Neuronal stem cell (in vitro differentiated cells): ENCODE measurements around the gene ITM2B.

Experiments
- DNase-seq: peaks from one replicate; pipeline ENCODE4 v3.0.0-alpha.2; 2013; ENCODE audit warnings: low spot score
- H2AFZ ChIP-seq: one replicate; pipeline ENCODE4 v1.6.1; 2013; ENCODE audit warnings: mild to moderate bottlenecking, low read length, inconsistent platforms
- H2AK5ac ChIP-seq: 2 replicates; pipeline ENCODE4 v1.6.1; 2013; ENCODE audit warnings: low read depth, mild to moderate bottlenecking, inconsistent platforms, low read length, moderate library complexity, mixed read lengths
- H2BK120ac ChIP-seq: 2 replicates; pipeline ENCODE4 v1.6.1; 2013; ENCODE audit warnings: low read depth, mild to moderate bottlenecking, inconsistent platforms, low read length, moderate library complexity, mixed read lengths
- H2BK12ac ChIP-seq: one replicate; pipeline ENCODE4 v1.6.1; 2013; ENCODE audit warnings: low read length, inconsistent platforms
- H2BK15ac ChIP-seq: 2 replicates; pipeline ENCODE4 v1.6.1; 2013; ENCODE audit warnings: mild to moderate bottlenecking, low read length, inconsistent platforms, mixed read lengths
- H2BK5ac ChIP-seq: one replicate; pipeline ENCODE4 v1.6.1; 2013; ENCODE audit warnings: inconsistent platforms, mild to moderate bottlenecking, low read length, moderate library complexity
- H3K14ac ChIP-seq: one replicate; pipeline ENCODE4 v1.6.1; 2013; ENCODE audit warnings: low read length, inconsistent platforms
- H3K18ac ChIP-seq: 2 replicates; pipeline ENCODE4 v1.6.1; 2013; ENCODE audit warnings: low read length, inconsistent platforms
- H3K23ac ChIP-seq: 2 replicates; pipeline ENCODE4 v1.6.1; 2013; ENCODE audit warnings: low read depth, mild to moderate bottlenecking, mixed read lengths, low read length, inconsistent platforms; ENCODE audit not compliant: poor library complexity
- H3K27ac ChIP-seq: replicated peaks from 3 replicates; pipeline ENCODE4 v1.5.1; 2013; ENCODE audit warnings: low read length, inconsistent platforms
- H3K27me3 ChIP-seq, 3 experiments: 2 replicates each; pipeline ENCODE4 v1.6.1; 2013; ENCODE audit warnings: low read length in 3 of 3, mild to moderate bottlenecking in 2 of 3, inconsistent platforms in 1 of 3, low read depth in 1 of 3, mixed read lengths in 1 of 3, moderate library complexity in 1 of 3; ENCODE audit not compliant: control insufficient read depth in 3 of 3, insufficient read depth in 3 of 3
- H3K36me3 ChIP-seq, 2 donors: replicated peaks in 1 of 2; 2 replicates each; pipeline ENCODE4 v1.6.1; 2013; ENCODE audit warnings: low read length in 2 of 2; ENCODE audit not compliant: control insufficient read depth in 2 of 2, insufficient read depth in 2 of 2
- H3K4ac ChIP-seq: 2 replicates; pipeline ENCODE4 v1.6.1; 2013; ENCODE audit warnings: inconsistent platforms, mild to moderate bottlenecking, low read length, moderate library complexity
- H3K4me1 ChIP-seq, 2 donors: 1 replicate in 1 of 2; 2 replicates in 1 of 2; pipeline ENCODE4 v1.6.1; 2013; ENCODE audit warnings: low read length in 2 of 2, low read depth in 1 of 2; ENCODE audit not compliant: control insufficient read depth in 2 of 2, insufficient read depth in 1 of 2
- H3K4me2 ChIP-seq: one replicate; pipeline ENCODE4 v1.6.1; 2013; ENCODE audit warnings: mild to moderate bottlenecking, low read length, inconsistent platforms; ENCODE audit not compliant: insufficient read depth, poor library complexity, severe bottlenecking
- H3K4me3 ChIP-seq, 2 donors: 2 replicates each; pipeline ENCODE4 v1.5.1; 2013; ENCODE audit warnings: low read length in 2 of 2, mild to moderate bottlenecking in 2 of 2, inconsistent platforms in 1 of 2, moderate library complexity in 1 of 2
- H3K79me1 ChIP-seq: one replicate; pipeline ENCODE4 v1.6.1; 2013; ENCODE audit warnings: low read depth, mild to moderate bottlenecking, inconsistent platforms, low read length, moderate library complexity
- H3K9ac ChIP-seq: one replicate; pipeline ENCODE4 v1.6.1; 2013; ENCODE audit warnings: mild to moderate bottlenecking, low read depth, low read length, inconsistent platforms; ENCODE audit not compliant: poor library complexity
- H3K9me3 ChIP-seq, 2 donors: replicated peaks in 1 of 2; 2 replicates each; pipeline versions ENCODE3 to v1.6.1; 2013; ENCODE audit warnings: low read length in 2 of 2, mild to moderate bottlenecking in 2 of 2, inconsistent platforms in 1 of 2, low read depth in 1 of 2, mixed read lengths in 1 of 2, moderate library complexity in 1 of 2; ENCODE audit not compliant: control insufficient read depth in 2 of 2, insufficient read depth in 1 of 2
- H4K8ac ChIP-seq: one replicate; pipeline ENCODE4 v1.6.1; 2013; ENCODE audit warnings: low read depth, mild to moderate bottlenecking, inconsistent platforms, low read length, moderate library complexity
- H4K91ac ChIP-seq: one replicate; pipeline ENCODE4 v1.6.1; 2013; ENCODE audit warnings: low read length, low read depth, mild to moderate bottlenecking, inconsistent platforms; ENCODE audit not compliant: poor library complexity
- WGBS, 2 donors: extraction: QIAGEN DNeasy Blood & Tissue Kit; methylation state at CpG; one replicate each; pipeline ENCODE4 v1.1.7; 2013; ENCODE audit warnings: missing lambda C conversion rate in 2 of 2, mixed read lengths in 1 of 2; ENCODE audit not compliant: insufficient read length in 2 of 2, insufficient replicate concordance in 1 of 2; ENCODE audit errors: extremely low coverage in 2 of 2; 5-methylcytosine and 5-hydroxymethylcytosine counted together

Gene ITM2B

GRCh38 chr13:48232420-48233045, 473 bp upstream of the ITM2B start:
- H3K27ac ChIP-seq, result no peak overlapping the region
- H2AK5ac ChIP-seq, result no peak overlapping the region
- no peak overlapping the region for H3K14ac ChIP-seq
- no peaks in the 10 kb centered on the region for H3K9me3 ChIP-seq
- H3K4me2 ChIP-seq, result peak overlapping the region; percentile 69
- no peak overlapping the region for H3K4ac ChIP-seq
- DNase-seq, result no peak
- peaks cover 4 to 28% of the 10 kb centered on the region in 2 donors for H3K4me1 ChIP-seq
- WGBS, 2 donors, result no CpG with 5 or more reads among the region's 23 CpGs
- H2BK120ac ChIP-seq, result no peak overlapping the region
- no peak overlapping the region for H2BK5ac ChIP-seq
- H4K8ac ChIP-seq, result no peak overlapping the region
- H3K23ac ChIP-seq, result no peak overlapping the region
- no peaks in the 10 kb centered on the region for H3K27me3 ChIP-seq
- H3K79me1 ChIP-seq, result no peaks in the 10 kb centered on the region
- no peaks in the 10 kb centered on the region for H3K36me3 ChIP-seq
- H3K18ac ChIP-seq, result no peak overlapping the region
- peak overlapping the region; percentile 80 to 95 for H3K4me3 ChIP-seq
- no peak overlapping the region for H2BK12ac ChIP-seq
- H2BK15ac ChIP-seq, result no peak overlapping the region
- H4K91ac ChIP-seq, result no peak overlapping the region
- H3K9ac ChIP-seq, result no peak overlapping the region
- peak overlapping the region; percentile 96 for H2AFZ ChIP-seq

DNA sequence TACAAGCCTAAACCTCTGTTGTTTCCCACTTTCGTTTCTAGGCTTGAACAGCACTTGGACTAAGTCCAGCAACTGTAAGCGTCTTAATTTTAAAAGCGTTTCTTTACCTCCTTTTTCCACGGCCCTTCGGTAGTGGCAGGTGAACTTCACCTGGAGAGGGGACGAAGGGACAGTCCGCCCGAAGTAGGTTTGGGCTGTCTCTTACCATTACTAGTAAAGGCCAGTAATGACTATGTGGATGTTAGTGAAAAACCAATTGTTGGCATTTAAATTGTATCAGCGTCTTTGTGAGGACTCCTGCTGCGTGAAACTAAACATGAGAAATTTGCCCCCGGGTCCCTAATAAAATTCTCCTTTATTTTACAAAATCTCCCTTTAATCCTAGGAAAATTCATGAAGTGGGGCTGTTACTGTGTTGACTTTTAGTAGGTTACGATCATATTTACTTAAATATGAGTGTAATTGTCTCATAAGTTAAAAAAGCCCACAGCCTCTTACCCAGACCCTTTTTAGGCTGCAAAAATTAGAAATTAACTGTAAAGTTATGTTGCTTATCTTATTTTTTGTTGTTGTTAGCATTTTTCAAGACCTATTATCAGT, 983 bp downstream of the ITM2B start:
- H3K4me2 ChIP-seq, result peak overlapping the region; percentile 54
- peak overlapping the region; percentile 96 for H2AFZ ChIP-seq
- WGBS, 2 donors, result no CpG with 5 or more reads among the region's 12 CpGs
- no peak overlapping the region for H2BK5ac ChIP-seq
- no peak overlapping the region for H3K14ac ChIP-seq
- H4K91ac ChIP-seq, result no peak overlapping the region
- H2BK15ac ChIP-seq, result no peak overlapping the region
- H3K4ac ChIP-seq, result no peak overlapping the region
- H3K23ac ChIP-seq, result no peak overlapping the region
- H3K9me3 ChIP-seq, result no peaks in the 10 kb centered on the region
- no peak overlapping the region for H2AK5ac ChIP-seq
- no peak overlapping the region for H4K8ac ChIP-seq
- DNase-seq, result no peak
- no peaks in the 10 kb centered on the region for H3K79me1 ChIP-seq
- no peak overlapping the region for H3K27ac ChIP-seq
- no peaks in the 10 kb centered on the region for H3K27me3 ChIP-seq
- H2BK120ac ChIP-seq, result no peak overlapping the region
- peaks cover 0 to 2% of the 10 kb centered on the region in 2 donors for H3K36me3 ChIP-seq
- H2BK12ac ChIP-seq, result no peak overlapping the region
- no peak overlapping the region for H3K9ac ChIP-seq
- peaks cover 4 to 30% of the 10 kb centered on the region in 2 donors for H3K4me1 ChIP-seq
- peak overlapping the region; percentile 95 to 98 for H3K4me3 ChIP-seq
- no peak overlapping the region for H3K18ac ChIP-seq

- no peak overlapping the region for H3K18ac ChIP-seq
- H3K4me3 ChIP-seq, result peak overlapping the region in 1 of 2 donors; percentile 95
- no CpG with 5 or more reads among the region's 7 CpGs for WGBS, 2 donors
- peaks cover 4 to 30% of the 10 kb centered on the region in 2 donors for H3K4me1 ChIP-seq
- no peak overlapping the region for H3K4ac ChIP-seq
- H3K4me2 ChIP-seq, result no peak overlapping the region
- H3K9ac ChIP-seq, result no peak overlapping the region
- no peak overlapping the region for H2AK5ac ChIP-seq
- H2AFZ ChIP-seq, result no peak overlapping the region
- H3K27ac ChIP-seq, result no peak overlapping the region
- H3K23ac ChIP-seq, result no peak overlapping the region
- no peak overlapping the region for H2BK5ac ChIP-seq
- no peaks in the 10 kb centered on the region for H3K79me1 ChIP-seq
- no peak overlapping the region for H4K8ac ChIP-seq
- H3K27me3 ChIP-seq, result no peaks in the 10 kb centered on the region
- no peak overlapping the region for H2BK12ac ChIP-seq
- no peaks in the 10 kb centered on the region for H3K9me3 ChIP-seq
- H3K14ac ChIP-seq, result no peak overlapping the region
- H4K91ac ChIP-seq, result no peak overlapping the region
- H3K36me3 ChIP-seq, result peaks cover 0 to 8% of the 10 kb centered on the region in 2 donors
- H2BK15ac ChIP-seq, result no peak overlapping the region
- DNase-seq, result no peak
- no peak overlapping the region for H2BK120ac ChIP-seq
Observed at GRCh38 chr13:48234566-48235340, 1.7 kb downstream of the ITM2B start.
